ENCODE measurements around the gene NUP133.

DNA sequence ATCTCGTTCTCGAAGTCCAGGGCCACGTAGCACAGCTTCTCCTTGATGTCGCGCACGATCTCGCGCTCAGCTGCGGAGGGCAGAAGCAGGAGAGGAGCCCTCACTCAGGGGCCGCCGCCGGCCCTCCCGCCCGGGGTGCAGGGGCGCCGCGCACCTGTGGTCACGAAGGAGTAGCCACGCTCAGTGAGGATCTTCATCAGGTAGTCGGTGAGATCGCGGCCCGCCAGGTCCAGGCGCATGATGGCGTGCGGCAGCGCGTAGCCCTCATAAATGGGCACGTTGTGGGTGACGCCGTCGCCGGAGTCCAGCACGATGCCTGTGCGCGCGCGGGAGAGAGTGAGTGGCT lies 76.1 kb downstream of the NUP133 start:
- no peak for TF ChIP-seq POLR2AphosphoS5 (IDR thresholded peaks at IDR 0.05; ENCODE audit: low read depth, low read length)
- TF ChIP-seq POLR2A (IDR thresholded peaks at IDR 0.05; ENCODE audit: low read depth, low read length), result no peak
- no peak for TF ChIP-seq TAF1 (IDR thresholded peaks at IDR 0.05; ENCODE audit: borderline replicate concordance, low read depth, low read length)

Measured in GM12892 (cell line).